OCI-LY7 (cell line): ENCODE results near the gene SPATA32. TPM values are rescaled to one million over a fixed set of nuclear protein-coding genes. Genes with fewer than 3 reads are reported as not detected.

Source experiments
- BruUV-seq: library from RNA; stranded (reverse); fragments of 400-500 nt; replicated peaks from 2 replicates; lab custom pipeline; 2021; lab: Mats Ljungman, UMichigan
- CTCF ChIA-PET: fragments of 300-600 bp; sonication (Branson Sonifier 250); formaldehyde crosslinking; loops from one replicate; lab custom pipeline; 2022; ENCODE audit warnings: antibody characterized with exemption; ENCODE audit not compliant: unreplicated experiment; lab: Charles Lee
- POLR2A ChIA-PET: fragments of 300-600 bp; sonication (Branson Sonifier 250); formaldehyde crosslinking; loops from one replicate; lab custom pipeline; 2022; ENCODE audit warnings: antibody characterized with exemption; lab: Charles Lee
- DNase-seq: peaks from one replicate; pipeline ENCODE4 v3.0.0-alpha.2; 2015; ENCODE audit warnings: low spot score
- H2AFZ ChIP-seq: fragments of 200-600 bp; sonication (generic), shearing (Covaris generic); 2 replicates; pipeline ENCODE4 v1.6.1; 2014; ENCODE audit warnings: mild to moderate bottlenecking, antibody characterized with exemption, low read length, moderate library complexity
- H3K27ac ChIP-seq: fragments of 200-600 bp; sonication (generic); 2 replicates; pipeline ENCODE4 v1.5.1; 2014; ENCODE audit warnings: mixed run types, low read depth, mild to moderate bottlenecking, moderate library complexity, low read length, inconsistent platforms; ENCODE audit not compliant: poor library complexity, severe bottlenecking
- H3K36me3 ChIP-seq: fragments of 200-600 bp; sonication (generic); 2 replicates; pipeline ENCODE4 v1.6.1; 2014; ENCODE audit warnings: mild to moderate bottlenecking, antibody characterized with exemption, low read length, moderate library complexity, mixed read lengths; ENCODE audit not compliant: insufficient read depth
- H3K4me1 ChIP-seq: fragments of 200-600 bp; sonication (generic); 2 replicates; pipeline ENCODE4 v1.5.1; 2014; ENCODE audit warnings: mild to moderate bottlenecking, low read length; ENCODE audit not compliant: insufficient read depth, poor library complexity, severe bottlenecking
- H3K4me2 ChIP-seq: fragments of 200-600 bp; sonication (generic); 2 replicates; pipeline ENCODE4 v1.6.1; 2014; ENCODE audit warnings: mild to moderate bottlenecking, low read length
- H3K4me3 ChIP-seq: fragments of 200-600 bp; sonication (generic); 2 replicates; pipeline ENCODE4 v1.5.1; 2014; ENCODE audit warnings: mild to moderate bottlenecking, low read depth, low read length; ENCODE audit not compliant: poor library complexity, severe bottlenecking
- H3K79me2 ChIP-seq: fragments of 200-600 bp; sonication (generic); 2 replicates; pipeline ENCODE4 v1.6.1; 2016; ENCODE audit warnings: low read depth, mild to moderate bottlenecking, low read length, moderate library complexity, mixed read lengths; ENCODE audit not compliant: insufficient read depth
- H3K9me2 ChIP-seq: fragments of 200-600 bp; sonication (generic); 2 replicates; pipeline ENCODE4 v1.6.1; 2016; ENCODE audit warnings: mild to moderate bottlenecking, low read length, mixed read lengths; ENCODE audit not compliant: insufficient read depth
- H3K9me3 ChIP-seq: fragments of 200-600 bp; sonication (generic); 2 replicates; pipeline ENCODE4 v1.6.1; 2014; ENCODE audit warnings: mild to moderate bottlenecking, mixed run types, low read length, mixed read lengths
- H4K20me1 ChIP-seq: fragments of 200-600 bp; sonication (generic); 2 replicates; pipeline ENCODE4 v1.6.1; 2014; ENCODE audit warnings: mild to moderate bottlenecking, antibody characterized with exemption, low read length, moderate library complexity, mixed read lengths; ENCODE audit not compliant: insufficient read depth
- EZH2phosphoT487 ChIP-seq: fragments of 200-600 bp; sonication (generic); IDR thresholded peaks from 2 replicates; pipeline ENCODE4 v1.6.1; 2018; ENCODE audit warnings: low read depth, borderline replicate concordance, mild to moderate bottlenecking, mixed run types, antibody characterized with exemption, low read length, moderate library complexity, mixed read lengths
- intact Hi-C: fragments of 100-400 bp; cut with micrococcal nuclease; formaldehyde crosslinking; loops from one replicate; pipeline ENCODE4 v1.10.0; 2022; ENCODE audit not compliant: unreplicated experiment
- total RNA-seq, 2 experiments: library from RNA; depleted of rRNA in 1 of 2; stranded (reverse); fragments of >200 nt in 1 of 2; shearing (Covaris generic) in 1 of 2; gene quantifications; 2 replicates each; pipeline ENCODE4 v1.2.3, GENCODE V29; 2014 to 2022
- TF ChIP-seq, protein P1 (sequence below): fragments of 200-600 bp; sonication (generic); conservative IDR thresholded peaks from 2 replicates; pipeline ENCODE4 v1.5.1; 2014; ENCODE audit warnings: mild to moderate bottlenecking, antibody characterized with exemption, low read length, moderate library complexity, mixed read lengths

Gene SPATA32
- total RNA-seq, 2 experiments from 2014 or later = not detected

DNA sequence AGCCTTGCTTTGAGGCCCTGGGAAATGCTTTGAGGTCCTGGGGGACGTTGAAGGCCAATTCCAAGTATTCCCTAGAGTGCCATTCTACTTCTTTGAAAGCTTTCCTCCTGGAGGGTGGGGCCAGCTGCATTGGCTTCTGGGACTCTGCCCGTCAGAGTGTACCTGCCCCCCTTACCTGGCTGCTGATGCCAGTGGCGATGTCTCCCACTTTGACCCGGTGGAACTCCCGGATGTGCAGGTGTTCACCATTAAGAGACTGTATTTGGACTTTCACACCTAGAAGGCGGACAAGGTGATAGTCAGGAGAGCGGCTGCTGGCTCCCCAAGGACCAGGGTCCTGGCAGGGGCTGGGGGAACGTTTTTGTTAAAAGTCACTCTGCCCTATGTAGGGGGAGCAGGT lies 3.1 kb upstream of the SPATA32 start:
- Histone ChIP-seq H3K4me2 (no peak overlapping the region), H3K9me3 (no peaks in the 10 kb centered on the region), H4K20me1 (no peaks in the 10 kb centered on the region), H2AFZ (no peak overlapping the region), H3K79me2 (no peaks in the 10 kb centered on the region), H3K36me3 (peaks cover 55% of the 10 kb centered on the region), H3K9me2 (no peaks in the 10 kb centered on the region), H3K4me1 (peaks cover 19% of the 10 kb centered on the region), H3K27ac (no peak overlapping the region), H3K4me3 (no peak overlapping the region)
- TF ChIP-seq EZH2phosphoT487 = no peak
- TF ChIP-seq, protein P1, sequence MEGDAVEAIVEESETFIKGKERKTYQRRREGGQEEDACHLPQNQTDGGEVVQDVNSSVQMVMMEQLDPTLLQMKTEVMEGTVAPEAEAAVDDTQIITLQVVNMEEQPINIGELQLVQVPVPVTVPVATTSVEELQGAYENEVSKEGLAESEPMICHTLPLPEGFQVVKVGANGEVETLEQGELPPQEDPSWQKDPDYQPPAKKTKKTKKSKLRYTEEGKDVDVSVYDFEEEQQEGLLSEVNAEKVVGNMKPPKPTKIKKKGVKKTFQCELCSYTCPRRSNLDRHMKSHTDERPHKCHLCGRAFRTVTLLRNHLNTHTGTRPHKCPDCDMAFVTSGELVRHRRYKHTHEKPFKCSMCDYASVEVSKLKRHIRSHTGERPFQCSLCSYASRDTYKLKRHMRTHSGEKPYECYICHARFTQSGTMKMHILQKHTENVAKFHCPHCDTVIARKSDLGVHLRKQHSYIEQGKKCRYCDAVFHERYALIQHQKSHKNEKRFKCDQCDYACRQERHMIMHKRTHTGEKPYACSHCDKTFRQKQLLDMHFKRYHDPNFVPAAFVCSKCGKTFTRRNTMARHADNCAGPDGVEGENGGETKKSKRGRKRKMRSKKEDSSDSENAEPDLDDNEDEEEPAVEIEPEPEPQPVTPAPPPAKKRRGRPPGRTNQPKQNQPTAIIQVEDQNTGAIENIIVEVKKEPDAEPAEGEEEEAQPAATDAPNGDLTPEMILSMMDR = no peak
- CTCF ChIA-PET = no interaction called here
- DNase-seq = no peak
- intact Hi-C loops = no loop called here
- POLR2A ChIA-PET = no interaction called here
- no TSS peak for BruUV-seq

DNA sequence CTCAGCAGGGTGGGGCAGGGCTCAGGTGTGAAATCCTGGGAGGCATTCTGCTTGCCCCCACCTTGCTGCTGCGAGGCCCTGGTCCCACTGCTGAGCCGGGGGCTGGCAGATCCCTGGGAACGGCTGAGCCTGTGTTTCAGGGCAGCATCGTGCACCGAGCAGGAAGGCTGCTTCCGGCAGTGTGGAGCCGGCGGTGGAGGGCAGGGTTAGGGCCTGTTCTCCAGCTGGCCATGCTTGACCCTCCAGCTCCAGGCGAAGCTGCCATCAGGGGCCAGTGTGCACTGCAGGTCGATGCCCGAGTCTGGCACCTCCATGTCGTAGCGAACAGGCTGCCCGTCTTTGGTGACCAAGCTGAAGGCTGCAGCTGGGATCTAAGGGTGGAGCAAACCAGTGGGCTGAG lies 2.5 kb upstream of the SPATA32 start:
- Histone ChIP-seq H3K4me3 (no peak overlapping the region), H4K20me1 (no peaks in the 10 kb centered on the region), H3K79me2 (no peaks in the 10 kb centered on the region), H3K9me2 (no peaks in the 10 kb centered on the region), H3K36me3 (peaks cover 50% of the 10 kb centered on the region), H3K4me2 (no peak overlapping the region), H2AFZ (no peak overlapping the region), H3K4me1 (peaks cover 19% of the 10 kb centered on the region), H3K9me3 (no peaks in the 10 kb centered on the region), H3K27ac (no peak overlapping the region)
- no peak for TF ChIP-seq EZH2phosphoT487
- TF ChIP-seq, protein P1 = no peak
- CTCF ChIA-PET = no interaction called here
- intact Hi-C loops = no loop called here
- no peak for DNase-seq
- BruUV-seq = no TSS peak
- POLR2A ChIA-PET = no interaction called here

DNA sequence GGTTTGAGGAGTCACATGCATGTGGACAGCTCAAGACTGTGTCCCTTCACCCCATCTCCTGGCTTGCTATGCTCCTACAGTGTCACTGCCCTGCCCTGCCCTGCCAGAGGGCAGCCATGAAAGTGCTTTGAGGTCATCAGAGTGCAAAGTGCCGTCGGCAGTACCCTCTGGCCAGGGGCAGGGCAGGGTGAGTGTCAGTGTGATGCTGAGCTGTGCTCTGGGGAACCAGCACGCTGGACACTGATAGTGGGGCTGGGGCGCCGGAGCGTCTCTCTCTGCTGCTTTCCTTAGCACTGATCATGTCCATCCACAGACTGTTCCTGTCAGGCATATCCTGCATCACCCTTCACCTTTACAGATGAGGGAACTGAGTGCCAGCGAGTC lies 1.6 kb upstream of the SPATA32 start:
- no peak overlapping the region for H3K4me3 ChIP-seq
- BruUV-seq = no TSS peak
- no peaks in the 10 kb centered on the region for H4K20me1 ChIP-seq
- H3K9me3 ChIP-seq = no peaks in the 10 kb centered on the region
- POLR2A ChIA-PET = no interaction called here
- peaks cover 41% of the 10 kb centered on the region for H3K36me3 ChIP-seq
- DNase-seq = no peak
- intact Hi-C loops = no loop called here
- no peak overlapping the region for H3K27ac ChIP-seq
- no peaks in the 10 kb centered on the region for H3K79me2 ChIP-seq
- no peak overlapping the region for H3K4me2 ChIP-seq
- no peak overlapping the region for H2AFZ ChIP-seq
- no peak for TF ChIP-seq EZH2phosphoT487
- TF ChIP-seq, protein P1 = no peak
- CTCF ChIA-PET = no interaction called here
- H3K4me1 ChIP-seq = peaks cover 19% of the 10 kb centered on the region
- H3K9me2 ChIP-seq = no peaks in the 10 kb centered on the region
